CD4-positive, CD25-positive, alpha-beta regulatory T cell (primary cell): ENCODE measurements around the gene ADORA1. TPM values are rescaled to one million over a fixed set of nuclear protein-coding genes. Genes with fewer than 3 reads are reported as not detected.

ENCODE experiments used
- ATAC-seq, 2 donors: fragments of 150-1000 bp; cut with Tn5 transposase; one replicate each; pipeline ENCODE4 v1.10.0; 2021; ENCODE audit warnings: low read depth in 2 of 2, moderate number of reproducible peaks in 2 of 2, moderate library complexity in 1 of 2
- DNase-seq, 3 donors: peaks; one replicate each; pipeline versions ENCODE4 v3.0.0 to v3.0.0-alpha.2; 2012 to 2022; ENCODE audit warnings: mixed read lengths in 1 of 3
- H3K27ac ChIP-seq: one replicate; pipeline ENCODE4 v1.7.0; 2013; ENCODE audit warnings: mild to moderate bottlenecking, low read length; ENCODE audit not compliant: insufficient read depth, poor library complexity, severe bottlenecking
- H3K27me3 ChIP-seq: one replicate; pipeline ENCODE4 v1.7.0; 2013; ENCODE audit warnings: low read length; ENCODE audit not compliant: control insufficient read depth, insufficient read depth
- H3K36me3 ChIP-seq: one replicate; pipeline ENCODE4 v1.7.0; 2013; ENCODE audit warnings: mild to moderate bottlenecking, low read length, moderate library complexity; ENCODE audit not compliant: control insufficient read depth, insufficient read depth
- H3K4me1 ChIP-seq: 2 replicates; pipeline ENCODE4 v1.7.0; 2013; ENCODE audit warnings: mild to moderate bottlenecking, low read length; ENCODE audit not compliant: insufficient read depth, control insufficient read depth, poor library complexity, severe bottlenecking
- H3K4me3 ChIP-seq: one replicate; pipeline ENCODE4 v1.7.0; 2013; ENCODE audit warnings: low read depth, mild to moderate bottlenecking, low read length, moderate library complexity
- H3K9me3 ChIP-seq, 2 experiments: 1 replicate in 1 of 2; 2 replicates in 1 of 2; pipeline ENCODE4 v1.7.0; 2013; ENCODE audit warnings: low read length in 2 of 2, mild to moderate bottlenecking in 1 of 2, moderate library complexity in 1 of 2; ENCODE audit not compliant: control insufficient read depth in 2 of 2
- H3K27ac Mint-ChIP-seq, 3 donors: one replicate each; pipeline ENCODE4 v1.8.0; 2020 to 2022; ENCODE audit warnings: mild to moderate bottlenecking in 3 of 3, mixed read lengths in 3 of 3, moderate library complexity in 2 of 3
- H3K27me3 Mint-ChIP-seq: one replicate; pipeline ENCODE4 v1.8.0; 2022; ENCODE audit warnings: mild to moderate bottlenecking, mixed read lengths
- H3K36me3 Mint-ChIP-seq: one replicate; pipeline ENCODE4 v1.8.0; 2020; ENCODE audit warnings: mixed read lengths
- H3K4me1 Mint-ChIP-seq, 4 donors: one replicate each; pipeline ENCODE4 v1.8.0; 2020 to 2022; ENCODE audit warnings: mixed read lengths in 4 of 4, mild to moderate bottlenecking in 1 of 4
- H3K4me3 Mint-ChIP-seq, 4 donors: one replicate each; pipeline ENCODE4 v1.8.0; 2020 to 2022; ENCODE audit warnings: mild to moderate bottlenecking in 4 of 4, mixed read lengths in 4 of 4, moderate library complexity in 3 of 4
- H3K9me3 Mint-ChIP-seq, 7 donors: one replicate each; pipeline ENCODE4 v1.8.0; 2020 to 2022; ENCODE audit warnings: mixed read lengths in 7 of 7, mild to moderate bottlenecking in 3 of 7, moderate library complexity in 2 of 7
- polyA plus RNA-seq, 4 donors: library from polyadenylated mRNA; unstranded; fragments of 300-500 nt; fragmentation: Illumina TruSeq; gene quantifications; one replicate each; pipeline ENCODE4 v1.2.3, GENCODE V29; 2021
- total RNA-seq: library from RNA; stranded (reverse); gene quantifications from one replicate; pipeline ENCODE4 v1.2.3, GENCODE V29; 2022

ADORA1 gene
- total and polyA plus RNA-seq, 5 donors from 2014 or later, result not detected

GRCh38 chr1:203120325-203121153 lies 7.0 kb upstream of the ADORA1 start:
- H3K27me3 Mint-ChIP-seq, result peaks cover 44% of the 10 kb centered on the region
- H3K27ac Mint-ChIP-seq, result no peak overlapping the region
- Histone ChIP-seq H3K4me3 (no peak overlapping the region), H3K36me3 (no peaks in the 10 kb centered on the region), H3K9me3 (no peaks in the 10 kb centered on the region), H3K27ac (no peak overlapping the region), H3K27me3 (peaks cover 14% of the 10 kb centered on the region), H3K4me1 (no peaks in the 10 kb centered on the region)
- no peaks in the 10 kb centered on the region for H3K36me3 Mint-ChIP-seq
- H3K4me3 Mint-ChIP-seq, result no peak overlapping the region
- no peak for ATAC-seq
- peaks cover 0 to 4% (median 0%) of the 10 kb centered on the region in 4 donors for H3K4me1 Mint-ChIP-seq
- no peak for DNase-seq
- H3K9me3 Mint-ChIP-seq, result peaks cover 0 to 1% (median 0%) of the 10 kb centered on the region in 7 donors

DNA sequence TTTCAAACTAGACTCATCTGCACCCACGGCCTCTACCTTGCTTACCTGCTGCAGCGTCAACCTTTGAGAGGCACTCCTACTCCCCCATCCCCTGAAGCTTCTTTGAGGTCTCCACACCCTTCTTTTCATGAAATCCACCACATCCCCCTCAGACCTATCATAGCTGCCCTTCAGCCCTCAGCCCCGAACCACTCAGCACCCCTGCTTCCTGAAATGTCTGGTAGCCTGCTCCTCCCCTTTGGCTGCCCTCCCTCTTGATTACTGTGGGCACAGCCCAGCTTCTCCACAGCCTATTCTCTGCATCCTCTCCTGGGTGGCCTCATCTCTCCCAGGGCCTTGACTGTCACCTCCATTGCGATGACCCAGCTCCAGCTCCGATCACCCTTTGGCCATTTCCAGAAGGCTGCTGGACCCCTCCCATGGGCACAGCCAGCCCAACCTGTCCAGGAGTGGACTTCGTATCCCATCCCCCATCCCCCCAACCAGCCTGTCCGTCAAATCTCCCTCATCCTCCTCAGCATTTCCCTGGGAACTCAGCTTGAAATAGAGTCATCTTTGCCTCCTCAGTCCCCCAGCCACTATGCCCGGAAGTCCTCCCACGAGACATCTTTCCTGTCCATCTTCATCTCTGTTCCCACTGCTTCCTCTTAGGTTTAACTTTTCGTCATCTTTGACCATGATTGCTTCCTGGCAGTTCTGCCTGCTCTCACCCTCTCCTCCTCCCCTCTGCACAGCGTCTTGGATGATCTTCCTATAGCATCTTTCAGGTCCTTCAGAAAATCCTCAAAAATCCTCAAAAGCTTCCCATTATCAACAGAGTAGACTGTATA lies 6.1 kb upstream of the ADORA1 start:
- DNase-seq, result no peak
- H3K36me3 ChIP-seq, result no peaks in the 10 kb centered on the region
- H3K27ac ChIP-seq, result no peak overlapping the region
- peaks cover 0 to 4% (median 0%) of the 10 kb centered on the region in 4 donors for H3K4me1 Mint-ChIP-seq
- H3K4me1 ChIP-seq, result no peaks in the 10 kb centered on the region
- peaks cover 0 to 1% (median 0%) of the 10 kb centered on the region in 7 donors for H3K9me3 Mint-ChIP-seq
- no peak overlapping the region for H3K27ac Mint-ChIP-seq
- H3K27me3 ChIP-seq, result peaks cover 14% of the 10 kb centered on the region
- no peak overlapping the region for H3K4me3 ChIP-seq
- no peaks in the 10 kb centered on the region for H3K36me3 Mint-ChIP-seq
- H3K4me3 Mint-ChIP-seq, result no peak overlapping the region
- ATAC-seq, result no peak
- H3K9me3 ChIP-seq, result no peaks in the 10 kb centered on the region
- peaks cover 51% of the 10 kb centered on the region for H3K27me3 Mint-ChIP-seq

GRCh38 chr1:203122159-203122558 lies 5.4 kb upstream of the ADORA1 start:
- Histone ChIP-seq H3K27ac (no peak overlapping the region), H3K36me3 (no peaks in the 10 kb centered on the region), H3K27me3 (peaks cover 14% of the 10 kb centered on the region), H3K9me3 (no peaks in the 10 kb centered on the region), H3K4me3 (no peak overlapping the region), H3K4me1 (no peaks in the 10 kb centered on the region)
- H3K27ac Mint-ChIP-seq, result no peak overlapping the region
- H3K4me3 Mint-ChIP-seq, result no peak overlapping the region
- no peaks in the 10 kb centered on the region for H3K36me3 Mint-ChIP-seq
- H3K4me1 Mint-ChIP-seq, result peaks cover 0 to 8% (median 2%) of the 10 kb centered on the region in 4 donors
- H3K27me3 Mint-ChIP-seq, result peaks cover 52% of the 10 kb centered on the region
- no peak for ATAC-seq
- H3K9me3 Mint-ChIP-seq, result peaks cover 0 to 1% (median 0%) of the 10 kb centered on the region in 7 donors
- no peak for DNase-seq

DNA sequence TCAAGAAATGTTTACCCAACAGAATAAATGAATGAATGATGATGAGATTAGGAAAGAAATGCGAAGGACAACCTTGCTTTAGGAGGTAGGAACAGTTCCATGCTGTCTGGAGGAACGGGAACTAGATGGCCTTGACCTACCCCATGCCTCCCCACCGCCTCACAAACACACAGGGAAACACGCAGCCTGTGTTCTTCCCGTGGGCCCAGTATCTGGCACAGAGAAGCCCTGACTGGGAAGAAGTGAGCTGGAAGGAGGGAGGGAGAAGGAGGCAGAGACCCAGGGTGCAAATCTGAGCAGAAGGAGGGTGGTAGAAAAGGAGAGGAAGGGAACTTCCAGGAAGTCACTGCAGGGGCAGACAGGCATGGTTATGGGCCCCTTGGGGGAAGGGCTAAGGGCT lies 3.5 kb upstream of the ADORA1 start:
- H3K9me3 ChIP-seq, result no peaks in the 10 kb centered on the region
- peaks cover 0 to 1% (median 0%) of the 10 kb centered on the region in 7 donors for H3K9me3 Mint-ChIP-seq
- H3K27me3 ChIP-seq, result peaks cover 9% of the 10 kb centered on the region
- H3K27ac Mint-ChIP-seq, result no peak overlapping the region
- peaks cover 46% of the 10 kb centered on the region for H3K27me3 Mint-ChIP-seq
- no peak overlapping the region for H3K27ac ChIP-seq
- no peak overlapping the region for H3K4me3 Mint-ChIP-seq
- DNase-seq (no peak), ATAC-seq (no peak)
- no peaks in the 10 kb centered on the region for H3K36me3 ChIP-seq
- H3K4me3 ChIP-seq, result no peak overlapping the region
- no peaks in the 10 kb centered on the region for H3K4me1 ChIP-seq
- H3K4me1 Mint-ChIP-seq, result peaks cover 0 to 10% (median 3%) of the 10 kb centered on the region in 4 donors
- no peaks in the 10 kb centered on the region for H3K36me3 Mint-ChIP-seq

DNA sequence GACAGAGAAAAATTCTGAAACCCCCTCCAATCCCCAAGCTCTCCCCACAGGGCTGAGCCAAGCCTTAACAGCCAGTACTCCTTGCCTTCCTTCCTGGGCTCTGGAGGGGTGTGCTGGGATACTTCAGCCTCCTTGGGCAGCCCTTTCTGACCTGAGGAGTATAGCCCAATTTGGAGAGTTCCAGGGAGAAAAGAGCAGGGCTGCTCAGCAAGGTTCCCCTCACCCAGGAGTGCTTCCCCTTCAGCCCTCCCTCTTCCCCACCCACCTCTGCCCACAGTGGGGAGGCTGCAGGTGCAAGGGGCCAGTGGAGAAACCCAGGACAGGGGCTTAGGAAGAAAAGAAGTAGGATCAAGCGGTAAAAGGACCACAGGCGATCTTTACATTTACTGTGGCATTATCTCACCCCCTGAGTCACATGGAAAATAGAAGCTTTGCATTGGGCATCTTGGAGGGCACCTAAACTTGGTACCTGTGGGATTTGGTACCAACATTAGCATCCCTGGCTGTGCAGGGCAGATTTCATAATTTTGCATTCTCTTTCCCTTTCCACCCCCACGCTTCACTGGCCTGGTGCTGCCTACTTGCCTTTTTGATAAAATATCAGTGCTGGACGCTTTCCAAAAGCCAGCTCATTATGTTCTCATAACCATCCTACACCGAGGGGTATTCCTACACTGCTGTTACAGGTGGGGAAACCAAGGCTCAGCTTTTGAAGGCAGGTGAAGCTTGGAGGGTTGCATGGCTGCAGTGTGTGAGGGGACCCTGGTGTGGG lies 2.8 kb upstream of the ADORA1 start:
- peaks cover 47% of the 10 kb centered on the region for H3K27me3 Mint-ChIP-seq
- no peak overlapping the region for H3K4me3 ChIP-seq
- H3K9me3 ChIP-seq, result no peaks in the 10 kb centered on the region
- no peak overlapping the region for H3K4me3 Mint-ChIP-seq
- no peaks in the 10 kb centered on the region for H3K36me3 ChIP-seq
- DNase-seq (no peak), ATAC-seq (no peak)
- no peak overlapping the region for H3K27ac ChIP-seq
- peaks cover 6% of the 10 kb centered on the region for H3K27me3 ChIP-seq
- H3K4me1 Mint-ChIP-seq, result peaks cover 0 to 10% (median 3%) of the 10 kb centered on the region in 4 donors
- H3K9me3 Mint-ChIP-seq, result peaks cover 0 to 1% (median 0%) of the 10 kb centered on the region in 7 donors
- no peaks in the 10 kb centered on the region for H3K4me1 ChIP-seq
- no peak overlapping the region for H3K27ac Mint-ChIP-seq
- H3K36me3 Mint-ChIP-seq, result no peaks in the 10 kb centered on the region

GRCh38 chr1:203126151-203126865 lies 1.2 kb upstream of the ADORA1 start:
- no peak overlapping the region for H3K4me3 ChIP-seq

More at GRCh38 chr1:203126151-203126865, 1.2 kb upstream of the ADORA1 start:
- H3K36me3 Mint-ChIP-seq, result no peaks in the 10 kb centered on the region
- Histone ChIP-seq H3K9me3 (no peaks in the 10 kb centered on the region), H3K27me3 (peaks cover 4% of the 10 kb centered on the region), H3K36me3 (no peaks in the 10 kb centered on the region), H3K4me1 (no peaks in the 10 kb centered on the region), H3K27ac (no peak overlapping the region)
- peaks cover 51% of the 10 kb centered on the region for H3K27me3 Mint-ChIP-seq
- peaks cover 0 to 1% (median 0%) of the 10 kb centered on the region in 7 donors for H3K9me3 Mint-ChIP-seq
- no peak for ATAC-seq
- no peak overlapping the region for H3K27ac Mint-ChIP-seq
- no peak for DNase-seq
- no peak overlapping the region for H3K4me3 Mint-ChIP-seq
- peaks cover 0 to 10% (median 3%) of the 10 kb centered on the region in 4 donors for H3K4me1 Mint-ChIP-seq
